PC-3 (cell line): ENCODE measurements around the gene PLG.

Experiments used
- CTCF ChIP-seq: fragments of 300-600 bp; sonication (generic); conservative IDR thresholded peaks from 2 replicates; pipeline ENCODE4 v1.5.1; 2017; ENCODE audit warnings: antibody characterized with exemption, low read depth, mild to moderate bottlenecking, low read length
- EZH2 ChIP-seq: fragments of 300-600 bp; sonication (generic); IDR thresholded peaks from one replicate; pipeline ENCODE4 v1.6.1; 2017; ENCODE audit warnings: antibody characterized with exemption, mild to moderate bottlenecking, low read length; ENCODE audit not compliant: unreplicated experiment

- TF ChIP-seq CTCF, result no peak
- no peak for TF ChIP-seq EZH2
Observed at GRCh38 chr6:160798625-160799024, 96.6 kb downstream of the PLG start.
